Liver (tissue), 9 donors: ENCODE results near the gene S100A2. TPM values are rescaled to one million over a fixed set of nuclear protein-coding genes. Genes with fewer than 3 reads are reported as not detected.

ENCODE experiments used
- DNase-seq: peaks from one replicate; pipeline ENCODE4 v3.0.0-alpha.2; 2017; ENCODE audit warnings: low spot score
- H3K27ac ChIP-seq, 2 donors: one replicate each; pipeline ENCODE4 v1.7.0; 2013; ENCODE audit warnings: inconsistent platforms in 2 of 2, low read length in 2 of 2, control low read depth in 1 of 2, low read depth in 1 of 2, mild to moderate bottlenecking in 1 of 2
- H3K27me3 ChIP-seq, 4 donors: one replicate each; pipeline versions ENCODE4 v1.6.1 to v1.7.0; 2013; ENCODE audit warnings: low read length in 3 of 4, inconsistent platforms in 1 of 4, mild to moderate bottlenecking in 1 of 4, moderate library complexity in 1 of 4; ENCODE audit not compliant: control insufficient read depth in 4 of 4, insufficient read depth in 4 of 4
- H3K36me3 ChIP-seq, 4 donors: one replicate each; pipeline versions ENCODE4 v1.6.1 to v1.7.0; 2013; ENCODE audit warnings: low read length in 3 of 4, mild to moderate bottlenecking in 3 of 4, low read depth in 1 of 4, moderate library complexity in 1 of 4; ENCODE audit not compliant: control insufficient read depth in 4 of 4, insufficient read depth in 3 of 4
- H3K4me1 ChIP-seq, 4 donors: one replicate each; pipeline versions ENCODE4 v1.6.1 to v1.7.0; 2013; ENCODE audit warnings: low read length in 3 of 4, mild to moderate bottlenecking in 3 of 4, moderate library complexity in 1 of 4; ENCODE audit not compliant: control insufficient read depth in 4 of 4, insufficient read depth in 4 of 4
- H3K4me3 ChIP-seq, 3 donors: one replicate each; pipeline versions ENCODE4 v1.6.1 to v1.7.0; 2013; ENCODE audit warnings: low read length in 3 of 3, control low read depth in 1 of 3, low read depth in 1 of 3, mild to moderate bottlenecking in 1 of 3
- H3K9ac ChIP-seq, 2 donors: one replicate each; pipeline ENCODE4 v1.7.0; 2013; ENCODE audit warnings: low read length in 2 of 2, mild to moderate bottlenecking in 2 of 2, moderate library complexity in 2 of 2, control low read depth in 1 of 2, low read depth in 1 of 2
- H3K9me3 ChIP-seq, 4 donors: one replicate each; pipeline versions ENCODE4 v1.6.1 to v1.7.0; 2013; ENCODE audit warnings: low read length in 3 of 4; ENCODE audit not compliant: control insufficient read depth in 4 of 4
- EGR1 ChIP-seq, 2 donors: IDR thresholded peaks; 2 replicates each; pipeline ENCODE4 v1.6.1; 2016 to 2018; ENCODE audit warnings: antibody characterized with exemption in 2 of 2, low read depth in 2 of 2
- FOXA1 ChIP-seq: IDR thresholded peaks from 2 replicates; pipeline ENCODE4 v1.6.1; 2016; ENCODE audit warnings: antibody characterized with exemption
- GABPA ChIP-seq, 2 donors: IDR thresholded peaks in 1 of 2; conservative IDR thresholded peaks in 1 of 2; 2 replicates each; pipeline ENCODE4 v1.6.1; 2016; ENCODE audit warnings: antibody characterized with exemption in 2 of 2, mild to moderate bottlenecking in 1 of 2, moderate library complexity in 1 of 2
- HNF4A ChIP-seq, 2 donors: conservative IDR thresholded peaks; 2 replicates each; pipeline ENCODE4 v1.6.1; 2016; ENCODE audit warnings: antibody characterized with exemption in 2 of 2, mild to moderate bottlenecking in 2 of 2
- HNF4G ChIP-seq: IDR thresholded peaks from 2 replicates; pipeline ENCODE4 v1.6.1; 2016; ENCODE audit warnings: antibody characterized with exemption
- MAX ChIP-seq: IDR thresholded peaks from 2 replicates; pipeline ENCODE4 v1.6.1; 2016; ENCODE audit warnings: antibody characterized with exemption
- NR2F2 ChIP-seq: IDR thresholded peaks from 2 replicates; pipeline ENCODE4 v1.6.1; 2016; ENCODE audit warnings: antibody characterized with exemption
- RXRA ChIP-seq, 2 donors: IDR thresholded peaks; 2 replicates each; pipeline ENCODE4 v1.6.1; 2017 to 2018; ENCODE audit warnings: antibody characterized with exemption in 2 of 2, mild to moderate bottlenecking in 1 of 2
- SP1 ChIP-seq: IDR thresholded peaks from 2 replicates; pipeline ENCODE4 v1.6.1; 2018; ENCODE audit warnings: antibody characterized with exemption, mild to moderate bottlenecking
- TAF1 ChIP-seq: conservative IDR thresholded peaks from 2 replicates; pipeline ENCODE4 v1.6.1; 2016; ENCODE audit warnings: antibody characterized with exemption, mild to moderate bottlenecking
- YY1 ChIP-seq: IDR thresholded peaks from 2 replicates; pipeline ENCODE4 v1.6.1; 2016; ENCODE audit warnings: antibody characterized with exemption, mild to moderate bottlenecking
- ZBTB33 ChIP-seq: IDR thresholded peaks from 2 replicates; pipeline ENCODE4 v1.6.1; 2016; ENCODE audit warnings: antibody characterized with exemption
- WGBS: extraction: QIAGEN DNeasy Blood & Tissue Kit; methylation state at CpG from one replicate; pipeline ENCODE4 v1.1.7; 2013; 5-methylcytosine and 5-hydroxymethylcytosine counted together
- polyA plus RNA-seq, 2 donors: library from polyadenylated mRNA; stranded (reverse) in 1 of 2; unstranded in 1 of 2; fragments of 200-250 nt in 1 of 2; fragments of >200 nt in 1 of 2; fragmentation: Nextera tagmentation in 1 of 2; extraction: Ambion mirVana in 1 of 2; gene quantifications; one replicate each; pipeline versions ENCODE4 v1.2.1 to v1.2.3, GENCODE V29; 2013 to 2015
- total RNA-seq, 2 donors: library from RNA; depleted of rRNA; stranded (reverse); fragments of >200 nt; gene quantifications; one replicate each; pipeline ENCODE4 v1.2.3, GENCODE V29; 2014
- TF ChIP-seq, protein P1 (sequence below): IDR thresholded peaks from 2 replicates; pipeline ENCODE4 v1.6.1; 2016; ENCODE audit warnings: antibody characterized with exemption
- TF ChIP-seq, protein P2 (sequence below): fragments of 150-350 bp; IDR thresholded peaks from 2 replicates; pipeline ENCODE4 v1.5.1; 2017; ENCODE audit warnings: improper control_type of control experiment, low read depth, low read length; ENCODE audit not compliant: missing input control
- TF ChIP-seq, protein P3 (sequence below): IDR thresholded peaks from 2 replicates; pipeline ENCODE4 v1.6.1; 2016; ENCODE audit warnings: antibody characterized with exemption, mild to moderate bottlenecking
- donor health status: healthy.
- donor health status: healthy.
- donor health status: healthy.
- donor health status: healthy.
- donor health status: healthy.

Gene S100A2
- total and polyA plus RNA-seq, 4 donors = 0.22 to 0.67 TPM; not detected in 2

GRCh38 chr1:153571706-153572105, 6.1 kb upstream of the S100A2 start (continued):
- TF ChIP-seq, protein P1, sequence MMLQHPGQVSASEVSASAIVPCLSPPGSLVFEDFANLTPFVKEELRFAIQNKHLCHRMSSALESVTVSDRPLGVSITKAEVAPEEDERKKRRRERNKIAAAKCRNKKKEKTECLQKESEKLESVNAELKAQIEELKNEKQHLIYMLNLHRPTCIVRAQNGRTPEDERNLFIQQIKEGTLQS = no peak
- TF ChIP-seq, protein P2, sequence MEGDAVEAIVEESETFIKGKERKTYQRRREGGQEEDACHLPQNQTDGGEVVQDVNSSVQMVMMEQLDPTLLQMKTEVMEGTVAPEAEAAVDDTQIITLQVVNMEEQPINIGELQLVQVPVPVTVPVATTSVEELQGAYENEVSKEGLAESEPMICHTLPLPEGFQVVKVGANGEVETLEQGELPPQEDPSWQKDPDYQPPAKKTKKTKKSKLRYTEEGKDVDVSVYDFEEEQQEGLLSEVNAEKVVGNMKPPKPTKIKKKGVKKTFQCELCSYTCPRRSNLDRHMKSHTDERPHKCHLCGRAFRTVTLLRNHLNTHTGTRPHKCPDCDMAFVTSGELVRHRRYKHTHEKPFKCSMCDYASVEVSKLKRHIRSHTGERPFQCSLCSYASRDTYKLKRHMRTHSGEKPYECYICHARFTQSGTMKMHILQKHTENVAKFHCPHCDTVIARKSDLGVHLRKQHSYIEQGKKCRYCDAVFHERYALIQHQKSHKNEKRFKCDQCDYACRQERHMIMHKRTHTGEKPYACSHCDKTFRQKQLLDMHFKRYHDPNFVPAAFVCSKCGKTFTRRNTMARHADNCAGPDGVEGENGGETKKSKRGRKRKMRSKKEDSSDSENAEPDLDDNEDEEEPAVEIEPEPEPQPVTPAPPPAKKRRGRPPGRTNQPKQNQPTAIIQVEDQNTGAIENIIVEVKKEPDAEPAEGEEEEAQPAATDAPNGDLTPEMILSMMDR = no peak

DNA sequence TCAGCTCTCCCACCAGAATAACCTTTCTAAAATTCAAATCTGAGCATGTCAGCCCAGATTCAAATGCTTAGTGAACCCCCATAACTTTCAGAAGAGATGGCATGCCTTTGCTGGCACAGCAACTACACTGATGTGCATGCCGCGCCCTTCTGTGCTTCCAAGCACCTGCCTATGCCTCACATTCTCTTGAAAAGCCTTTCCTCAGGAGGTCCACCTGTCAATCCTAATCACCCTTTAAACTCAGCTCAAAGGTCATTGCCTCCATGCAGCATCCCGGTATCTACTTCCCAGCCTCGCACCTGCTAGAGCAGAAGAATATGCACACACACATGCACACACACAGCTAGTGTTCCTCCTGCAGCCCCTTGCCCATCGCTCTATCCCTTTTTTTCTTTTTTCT, 5.2 kb upstream of the S100A2 start:
- 70% methylated on average over 5 of the region's 5 CpGs for WGBS
- H3K9me3 ChIP-seq = no peaks in the 10 kb centered on the region
- TF ChIP-seq HNF4A (conservative IDR thresholded peaks at IDR 0.05) = no peak
- no peak for TF ChIP-seq NR2F2
- no peak for TF ChIP-seq GABPA (IDR thresholded peaks at IDR 0.05 in 1 of 2, conservative IDR thresholded peaks at IDR 0.05 in 1 of 2)
- TF ChIP-seq HNF4G = no peak
- no peak for TF ChIP-seq MAX
- TF ChIP-seq, protein P1 = no peak
- TF ChIP-seq YY1 = no peak
- no peak for TF ChIP-seq FOXA1
- TF ChIP-seq EGR1 (IDR thresholded peaks at IDR 0.05; ENCODE audit: low read depth in 2 of 2) = no peak
- TF ChIP-seq, protein P3, sequence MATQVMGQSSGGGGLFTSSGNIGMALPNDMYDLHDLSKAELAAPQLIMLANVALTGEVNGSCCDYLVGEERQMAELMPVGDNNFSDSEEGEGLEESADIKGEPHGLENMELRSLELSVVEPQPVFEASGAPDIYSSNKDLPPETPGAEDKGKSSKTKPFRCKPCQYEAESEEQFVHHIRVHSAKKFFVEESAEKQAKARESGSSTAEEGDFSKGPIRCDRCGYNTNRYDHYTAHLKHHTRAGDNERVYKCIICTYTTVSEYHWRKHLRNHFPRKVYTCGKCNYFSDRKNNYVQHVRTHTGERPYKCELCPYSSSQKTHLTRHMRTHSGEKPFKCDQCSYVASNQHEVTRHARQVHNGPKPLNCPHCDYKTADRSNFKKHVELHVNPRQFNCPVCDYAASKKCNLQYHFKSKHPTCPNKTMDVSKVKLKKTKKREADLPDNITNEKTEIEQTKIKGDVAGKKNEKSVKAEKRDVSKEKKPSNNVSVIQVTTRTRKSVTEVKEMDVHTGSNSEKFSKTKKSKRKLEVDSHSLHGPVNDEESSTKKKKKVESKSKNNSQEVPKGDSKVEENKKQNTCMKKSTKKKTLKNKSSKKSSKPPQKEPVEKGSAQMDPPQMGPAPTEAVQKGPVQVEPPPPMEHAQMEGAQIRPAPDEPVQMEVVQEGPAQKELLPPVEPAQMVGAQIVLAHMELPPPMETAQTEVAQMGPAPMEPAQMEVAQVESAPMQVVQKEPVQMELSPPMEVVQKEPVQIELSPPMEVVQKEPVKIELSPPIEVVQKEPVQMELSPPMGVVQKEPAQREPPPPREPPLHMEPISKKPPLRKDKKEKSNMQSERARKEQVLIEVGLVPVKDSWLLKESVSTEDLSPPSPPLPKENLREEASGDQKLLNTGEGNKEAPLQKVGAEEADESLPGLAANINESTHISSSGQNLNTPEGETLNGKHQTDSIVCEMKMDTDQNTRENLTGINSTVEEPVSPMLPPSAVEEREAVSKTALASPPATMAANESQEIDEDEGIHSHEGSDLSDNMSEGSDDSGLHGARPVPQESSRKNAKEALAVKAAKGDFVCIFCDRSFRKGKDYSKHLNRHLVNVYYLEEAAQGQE = no peak
- no peak for TF ChIP-seq ZBTB33
- no peak for TF ChIP-seq SP1
- no peak for TF ChIP-seq TAF1
- TF ChIP-seq RXRA (IDR thresholded peaks at IDR 0.05) = no peak
- no peaks in the 10 kb centered on the region for H3K36me3 ChIP-seq
- no peak overlapping the region for H3K27ac ChIP-seq
- no peak overlapping the region for H3K9ac ChIP-seq
- peaks cover 0 to 10% (median 4%) of the 10 kb centered on the region in 4 donors for H3K4me1 ChIP-seq
- no peaks in the 10 kb centered on the region for H3K27me3 ChIP-seq
- no peak for DNase-seq
- H3K4me3 ChIP-seq = no peak overlapping the region
